Anterior cingulate cortex (tissue), 58 donors: ENCODE measurements around the gene FRG2B.
"Not testable (repeated sequence)": the region's sequence is repeated elsewhere in the genome, so short reads cannot be mapped to it uniquely, and the experiment has no call there.

Experiments used
- DNase-seq, 58 donors: peaks; one replicate each; lab custom pipeline; 2025; lab: John Stamatoyannopoulos, UW

The FRG2B gene

DNA sequence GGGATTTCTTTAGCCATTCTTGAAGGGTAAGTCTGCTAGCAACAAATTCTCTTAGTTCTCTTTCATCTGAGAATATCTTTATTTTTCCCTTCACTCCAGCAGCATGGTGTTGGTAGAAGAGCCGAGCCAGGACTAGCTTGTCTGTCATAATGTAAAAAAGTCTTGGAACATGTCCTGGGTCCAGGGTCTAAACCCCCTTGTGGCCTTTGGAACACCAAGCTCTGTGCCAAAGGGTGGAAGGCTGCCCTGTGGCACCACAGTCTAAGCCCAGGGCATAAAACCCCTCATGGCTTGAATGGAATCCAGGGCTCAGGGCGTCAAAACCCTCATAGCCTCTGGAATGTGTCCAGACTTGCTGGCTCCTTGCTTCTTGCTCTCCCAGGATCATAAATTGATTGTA lies 23.2 kb downstream of the FRG2B start:
- not testable (repeated sequence) for DNase-seq

DNA sequence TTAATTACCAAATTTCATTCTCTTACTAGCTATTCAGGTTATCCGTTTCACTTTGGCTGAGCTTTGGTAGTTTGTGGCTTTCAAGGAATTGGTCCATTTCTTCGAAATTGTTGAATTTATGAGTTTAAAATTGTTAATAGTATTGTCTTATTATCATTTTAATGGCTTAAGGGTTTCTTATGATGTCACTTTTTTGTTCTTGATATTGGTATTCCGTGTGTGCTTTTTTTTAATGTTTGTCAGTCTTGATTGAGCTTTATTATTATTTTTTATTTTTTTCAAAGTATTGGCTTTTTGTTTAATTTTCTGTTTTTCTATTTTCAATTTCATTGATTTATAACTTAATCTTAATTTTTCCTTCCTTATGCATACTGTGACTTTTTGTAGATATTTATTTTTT lies 25.9 kb downstream of the FRG2B start:
- DNase-seq: no peak

DNA sequence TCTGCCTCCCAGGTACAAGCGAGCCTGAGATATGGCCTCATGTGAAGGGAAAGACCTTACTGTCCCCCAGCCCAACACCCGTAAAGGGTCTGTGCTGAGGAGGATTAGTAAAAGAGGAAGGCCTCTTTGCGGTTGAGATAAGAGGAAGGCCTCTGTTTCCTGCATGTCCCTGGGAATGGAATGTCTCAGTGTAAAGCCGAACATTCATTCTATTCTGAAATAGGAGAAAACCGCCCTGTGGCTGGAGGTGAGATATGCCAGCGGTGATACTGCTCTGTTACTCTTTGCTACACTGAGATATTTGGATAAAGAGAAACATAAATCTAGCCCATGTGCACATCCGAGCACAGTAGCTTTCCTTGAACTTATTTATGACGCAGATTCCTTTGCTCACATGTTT lies 26.7 kb downstream of the FRG2B start:
- not testable (repeated sequence) for DNase-seq

DNA sequence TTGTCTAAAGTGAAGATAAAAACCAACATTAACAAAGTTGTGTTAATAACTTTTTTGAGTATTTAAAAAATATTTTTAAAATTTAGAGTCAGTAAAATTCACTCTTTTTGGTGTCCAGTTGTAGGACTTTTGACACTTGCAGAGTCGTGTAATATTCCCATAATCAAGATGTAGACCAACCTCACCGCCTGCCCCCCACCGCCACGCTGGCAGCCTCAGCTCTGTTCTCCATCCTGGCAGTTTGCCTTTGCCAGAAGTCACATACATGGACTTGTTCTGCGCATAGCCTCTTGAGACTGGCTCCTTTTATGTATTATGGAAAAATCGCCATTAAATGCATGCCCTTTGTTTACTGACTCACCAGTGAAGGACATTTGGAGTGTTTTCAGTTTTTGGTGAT lies 33.9 kb downstream of the FRG2B start:
- DNase-seq: no peak

DNA sequence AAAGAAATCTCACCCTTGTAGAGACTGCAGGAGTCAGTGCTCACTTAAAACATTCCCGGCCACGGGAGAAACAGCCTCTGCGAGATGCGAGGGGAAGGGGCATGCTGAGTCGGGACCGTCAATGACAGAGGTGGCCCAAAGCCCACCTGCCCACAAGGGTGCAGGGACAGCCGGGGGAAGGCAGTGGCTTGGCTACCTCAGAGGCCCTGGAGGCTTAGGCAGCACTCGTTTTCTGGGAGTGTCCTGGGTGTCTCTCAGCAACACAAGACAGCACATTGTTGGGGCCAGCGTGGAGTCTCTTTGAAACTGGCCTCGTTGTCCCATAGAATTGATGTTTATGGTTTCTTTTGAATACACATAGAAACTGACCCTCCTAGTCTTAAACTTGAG lies 35.6 kb downstream of the FRG2B start:
- DNase-seq: no peak

DNA sequence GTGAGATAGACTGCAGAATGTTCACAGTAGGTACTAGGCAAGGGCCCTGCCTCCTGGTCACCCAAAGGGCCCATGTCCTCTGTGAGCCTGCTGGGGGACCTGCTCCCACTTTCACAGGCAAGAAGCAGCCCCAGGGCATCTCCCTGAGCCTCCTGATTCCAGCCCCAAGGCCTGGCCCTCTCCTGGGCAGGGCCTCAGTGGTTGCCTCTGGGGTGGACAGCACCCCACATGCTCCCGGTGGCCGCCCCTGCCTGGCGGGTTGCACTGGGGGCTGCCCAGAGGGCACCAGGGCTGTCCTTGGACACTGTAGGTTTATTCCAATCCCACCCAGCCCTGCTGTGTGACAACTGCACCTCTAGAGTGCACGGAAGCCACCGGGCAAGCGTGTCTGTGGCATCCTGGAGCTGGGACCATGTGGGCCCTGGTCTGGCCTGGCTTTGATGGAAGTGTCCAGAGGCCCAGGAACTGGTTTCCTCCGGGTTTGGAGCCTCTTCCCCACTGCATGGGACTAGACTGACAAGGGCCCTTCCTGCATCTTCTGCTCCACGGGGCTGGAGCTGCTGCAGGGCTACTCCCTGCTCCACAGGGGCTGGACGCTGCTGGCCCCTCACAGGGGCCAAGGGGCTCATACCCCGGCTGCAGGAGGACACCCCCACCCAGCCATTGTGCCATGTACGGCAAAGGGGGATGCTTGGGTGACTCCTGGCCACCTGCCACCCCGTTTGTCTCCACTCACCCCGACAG lies 36.2 kb downstream of the FRG2B start:
- no peak for DNase-seq

DNA sequence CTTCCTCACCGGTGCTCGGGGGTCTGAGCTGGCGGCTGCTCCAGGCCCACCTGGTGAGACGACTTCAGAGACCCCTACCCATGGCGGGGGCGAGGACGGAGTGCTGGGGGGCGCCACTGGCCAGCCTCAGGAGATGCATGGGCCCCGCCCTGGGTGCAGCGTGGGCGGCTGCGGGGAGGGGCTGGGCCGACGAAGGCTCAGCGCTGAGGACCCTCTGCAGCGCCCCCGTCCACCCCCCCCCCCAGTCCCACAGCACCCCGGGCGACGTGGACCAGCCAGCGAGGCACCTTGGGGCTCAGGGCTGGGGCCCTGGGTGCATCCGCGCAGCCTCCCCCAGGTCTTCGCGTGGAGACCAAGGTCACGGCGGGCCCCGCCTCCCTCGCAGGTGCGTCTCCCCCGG lies 49.6 kb downstream of the FRG2B start:
- DNase-seq: not testable (repeated sequence)
